Measurements from ENCODE around the gene EDEM2. TPM values are rescaled to one million over a fixed set of nuclear protein-coding genes. Genes with fewer than 3 reads are reported as not detected.
"Not testable (repeated sequence)": the region's sequence is repeated elsewhere in the genome, so short reads cannot be mapped to it uniquely, and the experiment has no call there.

The EDEM2 gene
- total RNA-seq, 1 experiment from 2014 or later: 22.8 TPM

DNA sequence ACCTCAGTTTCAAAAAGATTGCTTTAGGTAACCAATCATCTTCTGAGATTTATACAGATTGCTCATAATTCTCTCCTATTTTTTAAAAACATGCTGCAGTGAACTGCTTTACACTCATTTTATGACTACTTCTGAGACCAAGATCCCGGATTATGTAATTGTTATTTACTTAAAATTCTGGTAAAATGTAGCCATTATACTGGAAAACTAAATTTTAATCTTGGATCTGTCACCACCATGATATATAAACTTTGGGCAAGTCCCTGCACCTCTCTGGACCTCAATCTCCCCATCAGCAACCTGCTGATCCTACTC lies 24.3 kb upstream of the EDEM2 start:
- DNase-seq (ENCODE audit: low read depth, low spot score): no peak
- Histone ChIP-seq H3K4me2 (ENCODE audit: low read length) (peak overlapping the region; percentile 95), H3K27me3 (ENCODE audit: insufficient read depth, low read length) (no peaks in the 10 kb centered on the region), H3K79me2 (ENCODE audit: insufficient read depth, low read length) (peaks cover 20% of the 10 kb centered on the region; the same call in 1 of the 2 replicates), H3K9me3 (ENCODE audit: control insufficient read depth in 1 of 2, insufficient read depth in 1 of 2, low read depth in 1 of 2, low read length in 2 of 2) (no peaks in the 10 kb centered on the region), H4K20me1 (ENCODE audit: insufficient read depth) (no peaks in the 10 kb centered on the region), H3K27ac (ENCODE audit: low read depth, low read length) (peak overlapping the region; percentile 44; the same call in 1 of the 2 replicates), H3K4me3 (replicated peaks in 1 of 2; ENCODE audit: low read depth in 1 of 2, low read length in 2 of 2) (peak overlapping the region; percentile 82 to 86), H3K4me1 (ENCODE audit: control insufficient read depth in 1 of 2, insufficient read depth in 2 of 2, low read length in 2 of 2) (peaks cover 11 to 34% of the 10 kb centered on the region in 2 experiments), H3K9me2 (ENCODE audit: insufficient read depth) (no peaks in the 10 kb centered on the region), H3K36me3 (ENCODE audit: control insufficient read depth in 1 of 2, insufficient read depth in 2 of 2, low read length in 2 of 2) (peaks cover 4 to 11% of the 10 kb centered on the region in 2 experiments; a peak in 2 of 4 replicates), H3K9ac (ENCODE audit: low read length) (peak overlapping the region; percentile 78), H2AFZ (ENCODE audit: low read depth, low read length, poor library complexity, severe bottlenecking) (peak overlapping the region; percentile 79)
- ATAC-seq: no peak
- BruUV-seq (replicated peaks): no TSS peak
- POLR2A ChIA-PET: no interaction called here
- intact Hi-C loops (cut with micrococcal nuclease): no loop called here
- CTCF ChIA-PET: interaction anchor here (1.3 to 1.4 kb wide), 2 partner anchors 24 to 27 kb away, joined by 4 read pairs; partner anchors contain the start of gene EDEM2
- no peak for TF ChIP-seq FOSL1 (IDR thresholded peaks at IDR 0.05; ENCODE audit: low read depth)
- TF ChIP-seq CBX3 (IDR thresholded peaks at IDR 0.05; ENCODE audit: low read depth): no peak
- no peak for TF ChIP-seq JUND (IDR thresholded peaks at IDR 0.05)
- RAD21 ChIA-PET (ENCODE audit: low non-redundant PET in 1 of 2, low total read pairs in 2 of 2, uncharacterized antibody in 2 of 2, unreplicated experiment in 2 of 2): no interaction called here

GRCh38 chr20:35168701-35169409 lies 21.7 kb upstream of the EDEM2 start:
- DNase-seq (ENCODE audit: low read depth, low spot score); CTCF ChIA-PET; H2AFZ ChIP-seq (ENCODE audit: low read depth, low read length, poor library complexity, severe bottlenecking); BruUV-seq (replicated peaks); POLR2A ChIA-PET; ATAC-seq; H3K4me3 ChIP-seq (replicated peaks in 1 of 2; ENCODE audit: low read depth in 1 of 2, low read length in 2 of 2); H4K20me1 ChIP-seq (ENCODE audit: insufficient read depth); intact Hi-C loops (cut with micrococcal nuclease); H3K9me3 ChIP-seq (ENCODE audit: control insufficient read depth in 1 of 2, insufficient read depth in 1 of 2, low read depth in 1 of 2, low read length in 2 of 2); H3K4me2 ChIP-seq (ENCODE audit: low read length); H3K9me2 ChIP-seq (ENCODE audit: insufficient read depth); H3K9ac ChIP-seq (ENCODE audit: low read length); H3K27ac ChIP-seq (ENCODE audit: low read depth, low read length); RAD21 ChIA-PET (ENCODE audit: low non-redundant PET in 1 of 2, low total read pairs in 2 of 2, uncharacterized antibody in 2 of 2, unreplicated experiment in 2 of 2); H3K27me3 ChIP-seq (ENCODE audit: insufficient read depth, low read length); H3K36me3 ChIP-seq (ENCODE audit: control insufficient read depth in 1 of 2, insufficient read depth in 2 of 2, low read length in 2 of 2): not testable (repeated sequence)
- H3K79me2 ChIP-seq (ENCODE audit: insufficient read depth, low read length): peaks cover 14% of the 10 kb centered on the region; the same call in 1 of the 2 replicates
- peaks cover 7 to 25% of the 10 kb centered on the region in 2 experiments for H3K4me1 ChIP-seq (ENCODE audit: control insufficient read depth in 1 of 2, insufficient read depth in 2 of 2, low read length in 2 of 2)

All from HCT116 (cell line).